Spinal cord (tissue), 10 donors: Measurements from ENCODE around the gene CCDC175. TPM values are rescaled to one million over a fixed set of nuclear protein-coding genes. Genes with fewer than 3 reads are reported as not detected.

ENCODE experiments used
- DNase-seq, 6 donors: peaks; one replicate each; pipeline versions ENCODE4 v3.0.0 to v3.0.0-alpha.2; 2013 to 2015; ENCODE audit warnings: low spot score in 6 of 6, low read depth in 4 of 6
- H3K27ac ChIP-seq: one replicate; pipeline ENCODE4 v1.5.1; 2013; ENCODE audit warnings: low read depth, low read length, control low read depth
- H3K27me3 ChIP-seq: one replicate; pipeline ENCODE4 v1.6.1; 2013; ENCODE audit warnings: low read length; ENCODE audit not compliant: control insufficient read depth, insufficient read depth
- H3K36me3 ChIP-seq: one replicate; pipeline ENCODE4 v1.6.1; 2013; ENCODE audit warnings: low read length; ENCODE audit not compliant: control insufficient read depth, insufficient read depth
- H3K4me1 ChIP-seq: one replicate; pipeline ENCODE4 v1.6.1; 2013; ENCODE audit warnings: low read length; ENCODE audit not compliant: control insufficient read depth, insufficient read depth
- H3K4me3 ChIP-seq: one replicate; pipeline ENCODE4 v1.5.1; 2013; ENCODE audit warnings: low read depth, low read length, control low read depth
- H3K9me3 ChIP-seq: one replicate; pipeline ENCODE4 v1.6.1; 2013; ENCODE audit warnings: low read length; ENCODE audit not compliant: control insufficient read depth, insufficient read depth
- WGBS: methylation state at CpG from one replicate; pipeline ENCODE4 v1.1.5; 2013; ENCODE audit warnings: missing lambda C conversion rate; ENCODE audit not compliant: insufficient coverage; 5-methylcytosine and 5-hydroxymethylcytosine counted together
- polyA plus RNA-seq, 2 donors: library from polyadenylated mRNA; unstranded; fragments of 120-200 nt; gene quantifications; one replicate each; pipeline ENCODE4 v1.2.1, GENCODE V29; 2013; ENCODE audit not compliant: insufficient read length in 2 of 2
- total RNA-seq, 2 donors: library from RNA; depleted of rRNA in 1 of 2; stranded (reverse); fragments of 120-200 nt in 1 of 2; fragments of >200 nt in 1 of 2; gene quantifications; one replicate each; pipeline versions ENCODE4 v1.2.3 to v1.2.4, GENCODE V29; 2013 to 2014
- donor health status: healthy.

The CCDC175 gene
- total and polyA plus RNA-seq, 4 donors = 0.56 to 1.5 (median 0.89) TPM

- no peak for DNase-seq
- Histone ChIP-seq H3K27ac (no peak overlapping the region), H3K27me3 (no peaks in the 10 kb centered on the region), H3K4me1 (no peaks in the 10 kb centered on the region), H3K9me3 (no peaks in the 10 kb centered on the region), H3K4me3 (no peak overlapping the region), H3K36me3 (peaks cover 6% of the 10 kb centered on the region)
- WGBS = no CpG with 5 or more reads among the region's 1 CpG
These were observed 102.4 kb downstream of the CCDC175 start for GRCh38 chr14:59474172-59474571.

- peak in 3 of 6 donors; percentile 48 to 83 (median 81) for DNase-seq
- H3K27me3 ChIP-seq = no peaks in the 10 kb centered on the region
- peak within 1 kb of the TSS; percentile 46 for H3K4me3 ChIP-seq
- H3K27ac ChIP-seq = peak within 1 kb of the TSS; percentile 70
- H3K4me1 ChIP-seq = peaks cover 12% of the 10 kb centered on the region
- H3K36me3 ChIP-seq = peaks cover 4% of the 10 kb centered on the region
- no peaks in the 10 kb centered on the region for H3K9me3 ChIP-seq
- WGBS = 17% methylated on average over 39 of the region's 40 CpGs
These were observed 111.1 kb downstream of the CCDC175 start, which contains the start of gene GPR135 for GRCh38 chr14:59465316-59466135. Gene GPR135, minus strand, starts transcription at chr14:59465380. Its CDS starts 154 bp downstream, at chr14:59465226.

- Histone ChIP-seq H3K9me3 (no peaks in the 10 kb centered on the region), H3K36me3 (peaks cover 4% of the 10 kb centered on the region), H3K27ac (peak overlapping the region; percentile 70), H3K4me1 (peaks cover 12% of the 10 kb centered on the region), H3K4me3 (peak overlapping the region; percentile 46), H3K27me3 (no peaks in the 10 kb centered on the region)
- WGBS = under 1% methylated on average over 105 of the region's 105 CpGs
- peak; percentile 35 to 85 (median 48) for DNase-seq
These were observed 111.9 kb downstream of the CCDC175 start for GRCh38 chr14:59464486-59465315.

DNA sequence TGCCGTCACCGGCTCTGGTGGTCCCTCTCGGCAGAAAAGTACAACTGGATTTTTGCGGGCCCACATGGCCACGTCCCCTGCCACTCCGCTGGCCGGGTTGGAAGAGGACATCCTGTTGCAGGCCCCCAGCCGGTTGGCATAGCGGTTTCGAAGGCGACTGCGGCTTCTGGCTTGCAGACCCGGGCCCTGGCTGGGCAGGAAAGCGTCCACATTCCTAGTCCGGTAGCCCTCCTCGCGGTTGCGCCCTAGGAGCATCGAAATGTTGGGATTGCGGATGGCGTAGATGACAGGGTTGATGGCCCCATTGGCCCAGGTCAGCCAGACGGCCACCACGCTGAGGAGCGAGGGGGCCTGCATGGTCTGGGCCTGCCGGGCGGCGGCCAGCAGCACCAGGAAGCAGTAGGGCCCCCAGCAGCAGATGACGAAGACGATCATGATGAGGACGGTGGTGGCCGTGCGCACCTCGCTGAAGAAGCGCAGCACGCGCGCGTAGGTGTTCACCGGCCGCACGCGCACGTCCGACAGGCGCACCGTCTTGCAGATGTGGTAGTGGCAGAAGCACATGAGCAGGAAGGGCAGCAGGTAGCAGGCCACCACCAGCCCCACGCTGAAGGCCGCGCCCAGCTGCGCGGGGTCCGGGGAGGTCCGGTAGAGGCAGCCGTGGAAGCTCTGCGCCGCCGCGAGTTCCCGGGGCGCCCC lies 112.7 kb downstream of the CCDC175 start:
- Histone ChIP-seq H3K4me3 (peak overlapping the region; percentile 46), H3K4me1 (peaks cover 12% of the 10 kb centered on the region), H3K27me3 (no peaks in the 10 kb centered on the region), H3K9me3 (no peaks in the 10 kb centered on the region), H3K36me3 (peaks cover 4% of the 10 kb centered on the region), H3K27ac (peak overlapping the region; percentile 11)
- peak in 2 of 6 donors; percentile 20 to 80 for DNase-seq
- WGBS = 19% methylated on average over 60 of the region's 60 CpGs

- DNase-seq = no peak
- no CpG with 5 or more reads among the region's 1 CpG for WGBS
- H3K36me3 ChIP-seq = peaks cover 4% of the 10 kb centered on the region
- H3K4me3 ChIP-seq = no peak overlapping the region
- no peak overlapping the region for H3K27ac ChIP-seq
- H3K4me1 ChIP-seq = peaks cover 12% of the 10 kb centered on the region
- no peaks in the 10 kb centered on the region for H3K9me3 ChIP-seq
- no peaks in the 10 kb centered on the region for H3K27me3 ChIP-seq
These were observed 114.7 kb downstream of the CCDC175 start for GRCh38 chr14:59461891-59462290.

DNA sequence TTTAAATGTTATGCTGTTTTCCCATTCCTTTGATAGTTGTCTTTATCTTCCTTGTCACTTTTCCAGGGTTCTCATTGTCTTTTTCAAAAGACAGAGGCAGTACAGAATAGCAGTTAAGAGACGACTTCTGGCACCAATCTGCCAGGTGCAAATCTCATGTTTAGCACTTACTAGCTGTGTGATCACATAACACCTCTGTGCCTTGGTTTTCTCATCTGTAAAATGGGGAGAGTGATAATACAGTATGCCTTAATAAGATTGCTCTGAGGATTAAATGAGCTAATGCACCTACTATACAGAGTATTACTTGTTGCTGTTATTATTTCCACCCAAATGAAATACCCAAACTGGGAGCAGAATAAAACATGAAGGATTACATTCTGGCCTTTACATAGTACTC lies 116.2 kb downstream of the CCDC175 start:
- WGBS = no CpG with 5 or more reads among the region's 1 CpG
- no peak for DNase-seq

DNA sequence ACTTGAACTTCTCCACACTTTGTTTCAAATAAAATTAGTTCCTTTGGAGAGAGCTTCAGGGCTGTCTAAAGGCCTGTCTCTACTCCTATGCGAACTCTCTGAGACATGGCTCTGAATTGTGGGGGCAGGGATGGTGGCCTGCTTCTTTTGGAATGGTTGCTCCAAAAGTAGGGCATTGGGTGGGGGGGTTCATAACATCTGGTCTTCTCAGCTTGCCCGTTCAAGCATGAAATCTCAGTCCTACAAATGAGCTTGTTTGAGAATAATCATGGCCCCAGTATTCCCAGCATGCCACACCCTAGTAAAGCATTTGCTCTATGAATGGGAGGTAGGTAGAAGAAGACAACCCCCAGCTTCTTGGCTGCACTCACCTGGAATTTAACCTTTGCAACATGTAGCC lies 118.1 kb downstream of the CCDC175 start:
- no peak overlapping the region for H3K27ac ChIP-seq
- no peaks in the 10 kb centered on the region for H3K27me3 ChIP-seq
- no peak overlapping the region for H3K4me3 ChIP-seq
- DNase-seq = no peak
- no peaks in the 10 kb centered on the region for H3K9me3 ChIP-seq
- H3K36me3 ChIP-seq = no peaks in the 10 kb centered on the region
- 100% methylated on average over 1 of the region's 2 CpGs for whole genome bisulfite sequencing
- peaks cover 1% of the 10 kb centered on the region for H3K4me1 ChIP-seq

More for the DNA sequence above, 116.2 kb downstream of the CCDC175 start:
- no peaks in the 10 kb centered on the region for H3K9me3 ChIP-seq
- H3K36me3 ChIP-seq = peaks cover 4% of the 10 kb centered on the region
- no peak overlapping the region for H3K27ac ChIP-seq
- peaks cover 11% of the 10 kb centered on the region for H3K4me1 ChIP-seq
- H3K4me3 ChIP-seq = no peak overlapping the region
- no peaks in the 10 kb centered on the region for H3K27me3 ChIP-seq

GRCh38 chr14:59455411-59455810 lies 121.2 kb downstream of the CCDC175 start:
- no CpG with 5 or more reads among the region's 1 CpG for WGBS
- Histone ChIP-seq H3K27ac (no peak overlapping the region), H3K9me3 (no peaks in the 10 kb centered on the region), H3K4me3 (no peak overlapping the region), H3K4me1 (no peaks in the 10 kb centered on the region), H3K36me3 (no peaks in the 10 kb centered on the region), H3K27me3 (no peaks in the 10 kb centered on the region)
- DNase-seq = no peak
